Stimulated activated CD8-positive, alpha-beta memory T cell treated with anti-CD3 and anti-CD28 coated beads, Interleukin-4, amount 100 ng/mL, for 4 hours (primary cell): ENCODE data around the gene TET1.
"Not testable (repeated sequence)": the region's sequence is repeated elsewhere in the genome, so short reads cannot be mapped to it uniquely, and the experiment has no call there.

Experiments
- DNase-seq, 2 donors: peaks; one replicate each; pipeline ENCODE4 v3.0.0-alpha.2; 2020; ENCODE audit warnings: low read depth in 2 of 2, low spot score in 1 of 2

The TET1 gene

GRCh38 chr10:68696018-68696417, 135.9 kb downstream of the TET1 start:
- no peak for DNase-seq

- no peak for DNase-seq
These were observed 137.0 kb downstream of the TET1 start for GRCh38 chr10:68697106-68697505.

GRCh38 chr10:68700197-68700596, 140.1 kb downstream of the TET1 start:
- no peak for DNase-seq

- DNase-seq = no peak
These were observed 145.4 kb downstream of the TET1 start for GRCh38 chr10:68705548-68705947.

- not testable (repeated sequence) for DNase-seq
These were observed 148.8 kb downstream of the TET1 start for GRCh38 chr10:68708987-68709386.

- DNase-seq = not testable (repeated sequence)
These were observed 152.9 kb downstream of the TET1 start for GRCh38 chr10:68713065-68713464.

GRCh38 chr10:68717435-68717834, 157.3 kb downstream of the TET1 start:
- no peak for DNase-seq

GRCh38 chr10:68720793-68721672, 160.9 kb downstream of the TET1 start, which contains the start of gene CCAR1:
Gene CCAR1 (plus strand): TSS chr10:68721239. CDS start chr10:68722505, 1,266 bp downstream.
- DNase-seq = peak; percentile 92 to 96

GRCh38 chr10:68721673-68722335, 161.7 kb downstream of the TET1 start:
- DNase-seq = no peak

GRCh38 chr10:68725016-68725415, 164.9 kb downstream of the TET1 start:
- no peak for DNase-seq

GRCh38 chr10:68727146-68727545, 167.0 kb downstream of the TET1 start:
- DNase-seq = no peak

GRCh38 chr10:68732651-68733050, 172.5 kb downstream of the TET1 start:
- DNase-seq = no peak

- DNase-seq = no peak
These were observed 174.2 kb downstream of the TET1 start for GRCh38 chr10:68734349-68734748.

GRCh38 chr10:68735119-68735518, 175.0 kb downstream of the TET1 start:
- no peak for DNase-seq

- not testable (repeated sequence) for DNase-seq
These were observed 175.6 kb downstream of the TET1 start for GRCh38 chr10:68735739-68736138.

GRCh38 chr10:68740676-68741075, 180.5 kb downstream of the TET1 start:
- not testable (repeated sequence) for DNase-seq

- DNase-seq = no peak
These were observed 182.3 kb downstream of the TET1 start for GRCh38 chr10:68742397-68742796.
